Activated CD4-positive, CD25-positive, alpha-beta regulatory T cell treated with anti-CD3 and anti-CD28 coated beads, Interleukin-2, amount 50 U/mL, for 24 hours (primary cell): ENCODE measurements around the gene GAREM2.

Experiments used
- ATAC-seq, 2 donors: fragments of 150-1000 bp; cut with Tn5 transposase; one replicate each; pipeline ENCODE4 v1.10.0; 2021; ENCODE audit warnings: mild to moderate bottlenecking in 1 of 2, moderate library complexity in 1 of 2

The GAREM2 gene

DNA sequence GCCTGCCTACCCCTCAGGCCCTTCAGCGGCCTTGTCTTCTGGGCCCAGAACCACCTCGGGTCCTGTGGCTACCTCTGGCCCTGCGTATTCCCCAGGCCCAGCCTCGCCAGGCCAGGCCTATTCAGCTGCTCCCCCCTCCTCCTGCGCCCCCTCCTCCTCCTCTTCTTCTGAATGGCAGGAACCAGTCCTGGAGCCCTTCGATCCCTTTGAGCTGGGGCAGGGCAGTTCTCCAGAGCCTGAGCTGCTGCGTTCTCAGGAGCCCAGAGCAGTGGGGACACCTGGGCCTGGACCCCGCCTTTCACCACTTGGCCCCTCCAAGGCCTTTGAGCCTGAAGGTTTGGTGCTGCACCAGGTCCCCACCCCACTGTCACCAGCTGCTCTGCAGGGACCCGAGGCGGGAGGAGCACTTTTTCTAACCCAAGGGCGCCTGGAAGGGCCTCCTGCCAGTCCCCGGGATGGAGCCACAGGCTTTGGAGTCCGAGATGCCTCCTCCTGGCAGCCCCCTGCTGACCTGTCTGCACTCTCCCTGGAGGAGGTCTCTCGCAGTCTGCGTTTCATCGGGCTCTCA is 14.7 kb downstream of the GAREM2 start:
- ATAC-seq = no peak

GRCh38 chr2:26189123-26189522 is 16.2 kb downstream of the GAREM2 start:
- no peak for ATAC-seq

GRCh38 chr2:26189751-26190150 is 16.9 kb downstream of the GAREM2 start:
- no peak for ATAC-seq

DNA sequence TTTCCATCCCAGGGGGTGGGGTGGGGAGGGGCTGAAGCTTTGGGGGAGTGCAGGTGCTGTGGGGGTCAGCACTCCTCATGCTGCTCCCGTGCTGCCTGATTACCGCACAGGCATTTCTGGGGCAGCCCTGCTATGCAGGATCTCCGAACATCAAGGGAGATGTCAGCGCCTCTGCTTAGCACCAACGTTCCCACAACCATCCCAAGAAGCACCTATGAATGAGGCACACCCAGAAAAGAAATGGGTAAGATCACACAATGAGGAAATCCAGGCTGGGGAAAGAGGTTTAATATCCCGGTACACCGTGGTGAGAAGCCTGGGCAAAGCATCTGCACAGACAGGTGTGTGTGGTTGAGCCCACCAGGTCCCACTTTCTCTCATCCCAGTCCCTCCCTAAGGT is 17.5 kb downstream of the GAREM2 start:
- ATAC-seq = no peak

- no peak for ATAC-seq
Measured at GRCh38 chr2:26191316-26192159, 18.6 kb downstream of the GAREM2 start.

DNA sequence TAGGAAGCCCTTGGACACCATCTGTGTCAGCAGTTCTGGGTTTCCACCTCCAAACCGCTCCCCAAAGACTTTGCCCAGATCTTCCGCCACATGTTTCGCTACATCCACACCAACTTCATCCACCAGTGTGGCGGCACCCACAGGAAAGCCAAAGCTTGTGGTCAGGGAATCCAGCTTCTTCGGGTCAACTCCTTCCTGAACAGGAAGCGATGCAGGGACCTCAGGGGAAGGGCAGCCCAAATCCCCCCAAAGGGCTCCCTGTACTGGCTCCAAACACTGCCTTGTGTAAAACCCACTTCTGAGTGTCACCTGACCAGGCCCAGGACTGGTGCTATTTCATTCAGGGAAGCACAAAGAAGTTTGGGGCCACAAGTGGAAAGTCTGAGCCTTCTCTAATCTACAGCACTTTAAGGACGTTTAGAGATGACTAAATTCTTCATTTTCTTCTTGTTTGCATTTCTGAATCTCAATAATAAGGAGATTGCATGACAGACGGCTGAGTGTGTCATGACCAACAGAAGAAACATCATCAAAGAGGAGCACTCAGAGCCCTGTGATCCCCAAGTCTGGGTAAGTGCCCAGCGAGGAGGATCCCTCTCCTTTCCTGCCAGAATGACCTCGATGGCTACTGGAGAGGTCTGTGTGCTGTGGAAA is 20.8 kb downstream of the GAREM2 start:
- ATAC-seq = peak; percentile 58 to 61

DNA sequence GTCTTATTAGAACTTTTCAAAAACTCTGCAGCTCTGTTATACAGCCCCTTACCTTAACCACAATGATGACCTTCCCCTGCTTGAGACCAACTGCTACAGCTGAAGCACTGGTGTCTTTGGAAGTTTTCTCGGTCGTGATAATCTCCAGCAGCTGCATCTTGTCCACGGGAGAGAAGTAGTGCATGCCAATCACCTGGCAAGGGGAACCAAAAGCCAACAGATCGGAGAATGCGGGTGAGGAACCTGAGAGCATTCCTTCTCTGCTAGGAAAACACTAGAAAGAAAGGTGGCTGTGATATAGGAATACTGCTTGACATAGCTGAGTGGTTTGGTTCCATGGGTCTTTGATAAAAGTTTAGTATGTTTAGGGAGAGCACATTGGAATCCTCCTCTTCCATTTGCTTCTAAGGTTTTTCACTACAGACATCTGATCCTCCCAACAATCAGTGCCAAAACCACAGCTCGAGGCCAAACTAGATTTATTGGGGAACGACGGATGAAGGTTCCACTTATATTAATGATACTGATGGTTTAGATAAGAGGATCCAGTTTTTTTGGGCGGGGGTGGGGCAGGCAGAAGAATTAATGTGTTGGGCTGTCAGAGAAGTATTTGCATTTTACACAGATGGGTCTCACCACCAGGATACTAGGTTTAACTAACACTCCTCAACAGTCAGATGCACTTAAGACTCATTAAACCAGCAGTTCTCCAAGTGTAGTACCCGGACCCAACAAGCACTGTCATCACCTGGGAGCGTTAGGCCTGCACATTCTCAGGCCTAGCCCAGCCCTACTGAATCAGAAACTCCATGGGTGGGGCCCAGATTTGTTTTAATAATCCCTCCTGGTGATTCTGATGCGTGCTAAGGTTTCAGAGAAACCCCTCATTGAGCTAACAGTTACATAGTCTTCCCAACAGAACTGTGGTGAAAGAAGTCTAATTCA is 22.4 kb downstream of the GAREM2 start:
- no peak for ATAC-seq

GRCh38 chr2:26196683-26197418 is 24.0 kb downstream of the GAREM2 start:
- no peak for ATAC-seq

GRCh38 chr2:26197516-26197915 is 24.6 kb downstream of the GAREM2 start:
- ATAC-seq = no peak

- no peak for ATAC-seq
Measured at GRCh38 chr2:26202981-26203490, 30.1 kb downstream of the GAREM2 start.

GRCh38 chr2:26203906-26204305 is 31.0 kb downstream of the GAREM2 start:
- ATAC-seq = no peak

DNA sequence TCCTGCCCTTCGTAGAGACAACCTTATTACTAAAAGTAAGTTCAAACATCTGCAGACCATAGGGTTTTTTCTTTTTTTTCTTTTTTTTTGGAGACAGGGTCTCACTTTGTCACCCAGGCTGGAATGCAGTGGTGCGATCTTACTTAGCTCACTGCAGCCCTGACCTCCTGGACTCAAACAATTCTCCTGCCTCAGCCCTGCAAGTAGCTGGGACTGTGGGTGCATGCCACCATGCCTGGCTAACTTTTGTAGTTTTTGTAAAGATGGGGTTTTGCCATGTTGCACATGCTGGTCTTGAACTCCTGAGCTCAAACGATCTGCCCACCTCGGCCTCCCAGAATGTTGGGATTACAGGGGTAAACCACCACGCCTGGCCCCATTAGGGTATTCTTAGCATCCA is 39.1 kb downstream of the GAREM2 start:
- no peak for ATAC-seq

- ATAC-seq = no peak
Measured at GRCh38 chr2:26214759-26215158, 41.9 kb downstream of the GAREM2 start.

DNA sequence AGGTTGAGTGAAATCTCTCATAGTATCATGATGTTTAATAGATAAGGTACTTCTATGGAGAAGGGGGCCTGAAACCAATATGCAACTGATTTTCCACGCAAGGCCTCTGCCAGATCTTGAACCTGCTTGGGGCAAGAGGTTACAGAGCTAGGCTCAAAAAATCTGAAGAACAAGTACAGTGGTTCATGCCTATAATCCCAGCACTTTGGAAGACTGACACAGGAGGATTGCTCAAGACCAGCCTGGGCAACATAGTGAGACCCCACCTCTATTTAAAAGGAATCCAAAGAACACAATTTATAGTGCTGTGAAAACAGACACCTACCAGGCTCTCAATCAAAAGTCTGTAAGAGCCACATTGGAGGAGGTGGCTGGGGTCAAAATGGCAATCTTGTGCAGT is 42.9 kb downstream of the GAREM2 start:
- no peak for ATAC-seq

- no peak for ATAC-seq
Measured at GRCh38 chr2:26216587-26216986, 43.7 kb downstream of the GAREM2 start.

- ATAC-seq = no peak
Measured at GRCh38 chr2:26217720-26218119, 44.8 kb downstream of the GAREM2 start.

DNA sequence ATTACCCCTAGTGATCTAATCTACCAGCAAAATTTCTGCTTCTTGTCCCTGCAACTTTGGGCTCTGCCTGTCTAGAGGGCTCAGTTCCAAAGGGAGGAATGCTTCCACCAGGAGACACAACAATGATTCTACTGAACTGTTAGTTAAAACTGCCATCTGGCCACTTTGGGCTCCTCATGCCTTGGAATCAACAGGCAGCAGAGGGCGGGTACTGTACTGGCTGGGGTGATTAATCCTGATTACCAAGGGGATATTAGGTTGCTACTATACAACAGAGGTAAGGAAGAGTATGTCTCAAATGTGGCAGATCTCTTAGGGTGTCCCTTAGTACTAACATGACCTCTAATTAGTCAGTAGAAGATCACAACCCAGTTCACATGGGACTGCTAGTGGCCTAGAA is 50.1 kb downstream of the GAREM2 start:
- no peak for ATAC-seq

GRCh38 chr2:26224095-26224494 is 51.2 kb downstream of the GAREM2 start:
- ATAC-seq = no peak

- ATAC-seq = no peak
Measured at GRCh38 chr2:26229595-26229994, 56.7 kb downstream of the GAREM2 start.

GRCh38 chr2:26230806-26231205 is 57.9 kb downstream of the GAREM2 start:
- ATAC-seq = no peak

- ATAC-seq = no peak
Measured at GRCh38 chr2:26235089-26235488, 62.2 kb downstream of the GAREM2 start.

DNA sequence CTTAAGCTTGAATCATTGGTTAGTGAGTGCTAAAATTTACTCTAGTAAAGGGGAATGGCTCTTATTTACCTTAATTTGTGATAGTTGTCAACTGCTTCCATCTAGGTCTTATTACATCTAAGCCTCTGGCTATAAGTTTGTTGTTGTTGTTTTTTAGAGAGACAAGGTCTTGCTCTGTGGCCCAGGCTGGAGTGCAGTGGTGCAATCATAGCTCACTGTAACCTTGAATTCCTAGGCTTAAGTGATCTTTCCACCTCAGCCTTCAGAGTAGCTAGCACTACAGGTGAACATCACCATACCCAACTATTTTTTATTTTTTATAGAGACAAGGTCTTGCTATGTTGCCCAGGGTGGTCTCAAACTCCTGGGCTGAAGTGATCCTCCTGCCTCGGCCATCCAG is 65.0 kb downstream of the GAREM2 start:
- ATAC-seq = no peak
